GM12875 (cell line): ENCODE measurements around the gene CPNE6.

Experiments used
- H3K4me3 ChIP-seq: one replicate; pipeline ENCODE4 v1.5.1; 2011; ENCODE audit warnings: low read depth, low read length, control low read depth
- TF ChIP-seq, protein P1 (sequence below): IDR thresholded peaks from 2 replicates; pipeline ENCODE4 v1.5.1; 2011; ENCODE audit warnings: low read depth, mild to moderate bottlenecking, control low read depth, inconsistent platforms, low read length, moderate library complexity, borderline replicate concordance; ENCODE audit not compliant: insufficient read depth

The CPNE6 gene

GRCh38 chr14:24057271-24057670 lies 14.1 kb upstream of the CPNE6 start:
- TF ChIP-seq, protein P1, sequence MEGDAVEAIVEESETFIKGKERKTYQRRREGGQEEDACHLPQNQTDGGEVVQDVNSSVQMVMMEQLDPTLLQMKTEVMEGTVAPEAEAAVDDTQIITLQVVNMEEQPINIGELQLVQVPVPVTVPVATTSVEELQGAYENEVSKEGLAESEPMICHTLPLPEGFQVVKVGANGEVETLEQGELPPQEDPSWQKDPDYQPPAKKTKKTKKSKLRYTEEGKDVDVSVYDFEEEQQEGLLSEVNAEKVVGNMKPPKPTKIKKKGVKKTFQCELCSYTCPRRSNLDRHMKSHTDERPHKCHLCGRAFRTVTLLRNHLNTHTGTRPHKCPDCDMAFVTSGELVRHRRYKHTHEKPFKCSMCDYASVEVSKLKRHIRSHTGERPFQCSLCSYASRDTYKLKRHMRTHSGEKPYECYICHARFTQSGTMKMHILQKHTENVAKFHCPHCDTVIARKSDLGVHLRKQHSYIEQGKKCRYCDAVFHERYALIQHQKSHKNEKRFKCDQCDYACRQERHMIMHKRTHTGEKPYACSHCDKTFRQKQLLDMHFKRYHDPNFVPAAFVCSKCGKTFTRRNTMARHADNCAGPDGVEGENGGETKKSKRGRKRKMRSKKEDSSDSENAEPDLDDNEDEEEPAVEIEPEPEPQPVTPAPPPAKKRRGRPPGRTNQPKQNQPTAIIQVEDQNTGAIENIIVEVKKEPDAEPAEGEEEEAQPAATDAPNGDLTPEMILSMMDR: no peak
- H3K4me3 ChIP-seq: no peak overlapping the region

DNA sequence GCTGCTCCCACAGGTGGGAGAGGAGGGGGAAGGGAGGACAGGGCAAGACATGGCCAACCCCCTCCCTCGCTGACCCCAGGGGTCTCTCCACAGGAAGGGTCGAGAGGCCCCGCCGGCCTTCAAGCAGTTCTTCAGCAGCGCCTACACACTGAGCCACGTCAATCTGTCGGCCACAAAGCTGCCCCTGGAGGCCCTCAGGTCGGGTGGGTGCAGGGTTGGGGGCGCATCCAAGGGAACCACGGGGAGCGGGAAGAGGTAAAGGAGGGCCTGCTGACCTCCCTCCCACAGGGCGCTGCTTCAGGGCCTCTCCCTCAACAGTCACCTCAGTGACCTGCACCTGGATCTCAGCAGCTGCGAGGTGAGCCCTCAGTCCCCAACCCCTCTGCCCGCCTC lies 13.5 kb upstream of the CPNE6 start:
- TF ChIP-seq, protein P1: no peak

GRCh38 chr14:24058260-24058950 lies 13.0 kb upstream of the CPNE6 start:
- no peak overlapping the region for H3K4me3 ChIP-seq
- TF ChIP-seq, protein P1: peak; percentile 67

More for the DNA sequence above, 13.5 kb upstream of the CPNE6 start:
- H3K4me3 ChIP-seq: no peak overlapping the region

- H3K4me3 ChIP-seq: no peak overlapping the region
- TF ChIP-seq, protein P1: no peak
Measured at GRCh38 chr14:24058951-24059475, 12.3 kb upstream of the CPNE6 start.

- H3K4me3 ChIP-seq: no peak overlapping the region
- TF ChIP-seq, protein P1: no peak
Measured at GRCh38 chr14:24059841-24060388, 11.4 kb upstream of the CPNE6 start.

GRCh38 chr14:24060443-24060842 lies 10.9 kb upstream of the CPNE6 start:
- TF ChIP-seq, protein P1: no peak
- no peak overlapping the region for H3K4me3 ChIP-seq

DNA sequence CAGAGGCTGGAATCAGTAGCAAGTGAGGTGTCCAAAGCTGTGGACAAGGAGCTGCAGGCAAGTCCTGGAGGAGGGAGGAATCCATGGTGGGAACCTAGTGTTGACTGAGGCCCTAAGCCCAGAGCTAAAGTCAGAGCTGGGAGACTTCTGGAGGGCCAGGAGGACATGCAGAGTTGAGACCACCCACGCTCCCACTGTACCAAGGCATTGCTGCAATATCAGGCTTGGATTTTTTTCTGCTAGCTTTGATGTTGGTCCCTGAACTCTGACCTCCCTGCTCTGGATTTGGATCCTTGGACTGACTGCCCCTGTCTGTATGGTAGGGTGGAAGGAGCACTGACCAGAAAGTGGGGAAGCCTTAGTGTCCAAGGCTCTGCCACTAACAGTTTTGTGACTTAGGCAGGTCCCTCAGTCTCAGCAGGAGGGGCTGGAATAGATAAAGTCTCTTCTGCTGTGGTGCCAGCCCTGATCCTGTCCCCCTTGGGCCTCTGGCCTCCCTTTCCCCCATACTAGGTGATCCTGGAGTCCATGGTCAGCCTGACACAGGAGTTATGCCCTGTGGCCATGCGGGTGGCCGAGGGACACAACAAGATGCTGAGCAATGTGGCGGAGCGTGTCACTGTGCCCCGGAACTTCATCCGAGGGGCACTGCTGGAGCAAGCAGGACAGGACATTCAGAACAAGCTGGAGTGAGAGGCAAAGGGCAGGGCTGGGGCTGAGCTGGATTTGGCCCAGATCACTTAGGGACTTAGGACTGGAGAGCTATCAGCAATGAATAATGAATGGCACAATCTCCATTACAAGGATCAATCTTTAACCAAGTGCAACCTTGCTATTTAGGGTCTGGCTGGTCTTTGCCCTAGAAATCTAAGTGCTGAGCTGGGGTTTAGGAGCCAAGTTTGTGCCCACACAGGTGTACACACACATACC lies 10.1 kb upstream of the CPNE6 start:
- TF ChIP-seq, protein P1: no peak
- H3K4me3 ChIP-seq: no peak overlapping the region
